Esophagus squamous epithelium (tissue), 5 donors: ENCODE data around the gene CPTP. TPM values are rescaled to one million over a fixed set of nuclear protein-coding genes. Genes with fewer than 3 reads are reported as not detected.

Experiments used
- DNase-seq: peaks from one replicate; lab custom pipeline; 2025; lab: John Stamatoyannopoulos, UW
- H3K27ac ChIP-seq, 4 donors: fragments of 200-600 bp; sonication (generic); one replicate each; pipeline ENCODE4 v1.5.1; 2016 to 2019; ENCODE audit warnings: mild to moderate bottlenecking in 1 of 4
- H3K27me3 ChIP-seq, 4 donors: fragments of 200-600 bp; sonication (generic); 1 replicate in 3 of 4; 2 replicates in 1 of 4; pipeline versions ENCODE4 v1.5.1 to v1.6.0; 2017 to 2021; ENCODE audit warnings: antibody characterized with exemption in 1 of 4
- H3K36me3 ChIP-seq, 3 donors: fragments of 200-600 bp; sonication (generic); one replicate each; pipeline ENCODE4 v1.5.1; 2016 to 2019
- H3K4me1 ChIP-seq, 3 donors: fragments of 200-600 bp; sonication (generic); one replicate each; pipeline ENCODE4 v1.5.1; 2017 to 2019
- H3K4me3 ChIP-seq, 4 donors: fragments of 200-600 bp; sonication (generic); 1 replicate in 3 of 4; 2 replicates in 1 of 4; pipeline ENCODE4 v1.5.1; 2016 to 2019; ENCODE audit warnings: mild to moderate bottlenecking in 2 of 4, moderate library complexity in 1 of 4
- H3K9me3 ChIP-seq, 3 donors: fragments of 200-600 bp; sonication (generic); one replicate each; pipeline ENCODE4 v1.5.1; 2016 to 2019
- CTCF ChIP-seq, 6 experiments: fragments of 450-650 bp in 4 of 6; fragments of 200-600 bp in 2 of 6; sonication (generic) in 2 of 6; IDR thresholded peaks; one replicate each; pipeline ENCODE4 v1.5.1; 2016 to 2019; ENCODE audit warnings: antibody characterized with exemption in 6 of 6, mild to moderate bottlenecking in 4 of 6, moderate library complexity in 4 of 6
- POLR2A ChIP-seq, 4 donors: fragments of 450-650 bp; IDR thresholded peaks; one replicate each; pipeline ENCODE4 v1.6.1; 2017; ENCODE audit warnings: antibody characterized with exemption in 4 of 4, mild to moderate bottlenecking in 4 of 4, moderate library complexity in 3 of 4
- WGBS, 2 donors: methylation state at CpG; one replicate each; pipeline ENCODE4 v1.1.5; 2018; 5-methylcytosine and 5-hydroxymethylcytosine counted together
- intact Hi-C: fragments of 100-400 bp; cut with DNase I; formaldehyde crosslinking; loops from one replicate; pipeline ENCODE4 v1.15.0; 2022
- total RNA-seq, 4 donors: library from RNA; depleted of rRNA; stranded (reverse); fragments of >200 nt; gene quantifications; one replicate each; pipeline ENCODE4 v1.1.0, GENCODE V29; 2016
- donor health status: DM: yes; HTN: yes; CAD: no.

The CPTP gene
- total RNA-seq, 4 donors from 2014 or later: 27.7 to 75.2 (median 33.4) TPM

DNA sequence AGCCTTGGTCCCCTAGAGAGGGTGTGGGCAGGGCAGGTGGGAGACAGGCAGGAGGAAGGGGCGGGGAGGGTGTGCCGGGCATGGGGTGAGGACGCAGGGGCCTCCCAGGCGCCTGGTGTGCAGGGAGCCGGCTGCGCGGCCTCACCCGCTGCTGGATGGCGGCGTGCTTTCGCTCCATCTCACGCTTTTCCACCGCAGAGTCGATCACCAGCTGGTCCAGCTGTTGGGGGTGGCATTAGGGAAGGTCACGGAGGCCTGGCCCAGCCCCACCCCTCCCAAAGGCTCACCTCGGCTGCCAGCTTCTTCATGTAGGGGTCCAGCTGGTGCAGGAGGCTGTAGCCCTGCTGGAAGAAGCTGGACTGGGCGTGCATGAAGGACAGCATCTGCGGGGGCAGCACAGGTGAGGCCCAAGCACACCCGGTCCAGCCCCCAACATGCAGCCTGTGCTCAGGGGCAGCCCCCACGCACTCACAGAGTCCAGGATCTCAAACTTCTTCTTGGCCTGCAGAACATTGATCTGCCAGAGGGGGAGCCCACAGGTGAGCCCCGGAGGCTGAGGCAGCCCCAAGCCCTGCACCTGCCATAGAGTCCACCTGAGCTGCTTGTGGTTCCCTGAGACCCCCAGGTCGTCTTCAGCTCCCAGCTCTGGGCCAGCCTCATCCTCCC, 24.8 kb upstream of the CPTP start:
- intact Hi-C loops: loop anchor here (10.0 kb wide), 1 partner anchor 265 kb away; no protein-coding TSS in a partner anchor
- Histone ChIP-seq H3K4me1 (peaks cover 22 to 42% (median 29%) of the 10 kb centered on the region in 3 donors), H3K36me3 (peaks cover 3 to 54% (median 20%) of the 10 kb centered on the region in 3 donors), H3K9me3 (no peaks in the 10 kb centered on the region), H3K4me3 (no peak overlapping the region), H3K27ac (no peak overlapping the region), H3K27me3 (no peaks in the 10 kb centered on the region)
- TF ChIP-seq POLR2A (IDR thresholded peaks at IDR 0.05): no peak
- peak in 3 of 6 experiments; percentile 15 to 44 (median 25) for TF ChIP-seq CTCF (IDR thresholded peaks at IDR 0.05)
- 89 to 91% methylated on average over 11 to 14 of the region's 22 CpGs for WGBS, 2 donors
- DNase-seq: no peak

DNA sequence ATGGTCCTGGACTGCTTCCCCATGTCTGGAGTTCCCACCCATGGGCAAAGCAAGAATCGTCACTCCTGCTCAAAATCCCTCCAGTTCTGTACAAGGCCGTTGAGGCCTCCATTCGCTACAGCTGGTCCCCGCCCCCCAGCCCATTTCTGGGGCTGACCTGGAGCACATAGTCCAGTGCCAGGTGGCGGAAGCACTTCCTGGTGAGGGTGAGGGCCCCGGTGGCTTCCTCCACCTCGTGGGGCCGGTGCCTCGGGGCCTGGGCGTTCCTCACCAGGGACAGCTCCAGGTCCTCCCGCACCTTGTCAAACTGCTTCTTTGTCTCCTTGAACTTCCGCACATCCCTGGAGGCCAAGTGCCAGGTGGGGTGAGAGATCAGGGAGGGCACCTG, 24.3 kb upstream of the CPTP start:
- TF ChIP-seq POLR2A (IDR thresholded peaks at IDR 0.05): no peak
- TF ChIP-seq CTCF (IDR thresholded peaks at IDR 0.05): no peak
- H3K27ac ChIP-seq: no peak overlapping the region
- no peak overlapping the region for H3K4me3 ChIP-seq
- 65 to 68% methylated on average over 4 to 10 of the region's 12 CpGs for WGBS, 2 donors
- H3K27me3 ChIP-seq: no peaks in the 10 kb centered on the region
- intact Hi-C loops: no loop called here
- no peaks in the 10 kb centered on the region for H3K9me3 ChIP-seq
- no peak for DNase-seq
- H3K4me1 ChIP-seq: peaks cover 27 to 48% (median 35%) of the 10 kb centered on the region in 3 donors
- H3K36me3 ChIP-seq: peaks cover 3 to 49% (median 19%) of the 10 kb centered on the region in 3 donors

DNA sequence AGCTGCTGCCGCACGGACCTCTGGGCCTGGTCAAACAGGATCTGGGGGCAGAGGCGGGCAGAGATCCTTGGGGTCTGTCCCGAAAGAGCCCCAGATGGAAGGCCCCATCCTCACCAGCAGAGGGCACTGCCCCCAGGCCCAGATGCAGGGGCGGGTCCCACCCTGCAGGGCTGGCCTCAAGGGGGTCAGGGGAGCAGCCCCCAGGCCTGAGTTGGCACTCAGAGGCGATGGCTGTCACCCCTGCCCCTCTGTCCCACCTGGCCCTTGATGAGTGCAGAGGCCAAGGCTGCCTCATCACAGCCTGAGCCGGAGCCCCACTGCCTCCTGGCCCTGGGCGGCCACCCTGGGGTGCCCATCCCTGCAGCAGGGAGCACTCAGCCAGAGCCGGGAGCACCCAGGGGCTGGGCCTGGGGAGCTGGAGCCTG, 22.6 kb upstream of the CPTP start:
- Histone ChIP-seq H3K4me1 (peaks cover 44 to 64% (median 51%) of the 10 kb centered on the region in 3 donors), H3K4me3 (no peak overlapping the region), H3K36me3 (peaks cover 0 to 32% (median 7%) of the 10 kb centered on the region in 3 donors), H3K9me3 (no peaks in the 10 kb centered on the region), H3K27ac (peak overlapping the region in 1 of 4 donors; percentile 99), H3K27me3 (no peaks in the 10 kb centered on the region)
- no peak for DNase-seq
- no CpG with 5 or more reads among the region's 9 CpGs for WGBS, 2 donors
- intact Hi-C loops: no loop called here
- TF ChIP-seq POLR2A (IDR thresholded peaks at IDR 0.05) (no peak), CTCF (IDR thresholded peaks at IDR 0.05) (peak in 4 of 6 experiments; percentile 7 to 37 (median 21))

- intact Hi-C loops: no loop called here
- H3K4me3 ChIP-seq: peak overlapping the region in 3 of 4 donors; percentile 29 to 76 (median 70)
- peaks cover 0 to 26% (median 2%) of the 10 kb centered on the region in 3 donors for H3K36me3 ChIP-seq
- H3K27me3 ChIP-seq: no peaks in the 10 kb centered on the region
- 55% methylated on average over 4 of the region's 31 CpGs; no CpG with 5 or more reads in 1 of the 2 donors for WGBS, 2 donors
- H3K27ac ChIP-seq: peak overlapping the region; percentile 86 to 99 (median 98)
- no peak for TF ChIP-seq POLR2A (IDR thresholded peaks at IDR 0.05)
- TF ChIP-seq CTCF (IDR thresholded peaks at IDR 0.05): no peak
- H3K9me3 ChIP-seq: no peaks in the 10 kb centered on the region
- peaks cover 45 to 69% (median 55%) of the 10 kb centered on the region in 3 donors for H3K4me1 ChIP-seq
- DNase-seq: no peak
Measured at GRCh38 chr1:1302951-1303509, 21.6 kb upstream of the CPTP start.

- Histone ChIP-seq H3K4me1 (peaks cover 45 to 70% (median 55%) of the 10 kb centered on the region in 3 donors), H3K36me3 (peaks cover 0 to 18% (median 0%) of the 10 kb centered on the region in 3 donors), H3K27ac (peak overlapping the region; percentile 86 to 99 (median 98)), H3K9me3 (no peaks in the 10 kb centered on the region), H3K4me3 (peak overlapping the region; percentile 70 to 76 (median 74)), H3K27me3 (no peaks in the 10 kb centered on the region)
- TF ChIP-seq POLR2A (IDR thresholded peaks at IDR 0.05) (no peak), CTCF (IDR thresholded peaks at IDR 0.05) (no peak)
- DNase-seq: no peak
- WGBS, 2 donors: 70% methylated on average over 4 of the region's 13 CpGs; no CpG with 5 or more reads in 1 of the 2 donors
- intact Hi-C loops: no loop called here
Measured at GRCh38 chr1:1303736-1304135, 20.9 kb upstream of the CPTP start.
